Measurements from ENCODE around the gene MBD5.
"Not testable (repeated sequence)": the region's sequence is repeated elsewhere in the genome, so short reads cannot be mapped to it uniquely, and the experiment has no call there.

Gene MBD5

DNA sequence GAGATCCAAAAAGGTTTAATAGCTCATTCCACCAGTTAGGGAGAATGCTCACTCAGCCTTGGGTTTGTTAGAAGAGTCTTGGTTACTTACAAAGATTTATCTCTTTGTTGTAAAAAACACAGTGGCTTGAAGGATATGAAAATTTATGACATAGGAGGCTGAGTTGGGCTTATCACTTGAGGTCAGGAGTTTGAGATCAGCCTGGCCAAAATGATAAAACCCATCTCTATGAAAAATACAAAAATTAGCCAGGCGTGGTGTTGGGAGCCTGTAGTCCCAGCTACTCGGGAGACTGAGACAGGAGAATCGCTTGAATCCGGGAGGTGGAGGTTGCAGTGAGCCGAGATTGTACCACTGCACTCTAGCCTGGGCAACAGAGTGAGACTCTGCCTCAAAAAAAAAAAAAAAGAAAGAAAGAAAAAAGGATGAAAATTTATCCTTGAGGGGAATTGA lies 522.2 kb downstream of the MBD5 start:
- Mint-ChIP-seq H3K27me3 (peaks cover 14% of the 10 kb centered on the region), H3K4me1 (peaks cover 14% of the 10 kb centered on the region)
- not testable (repeated sequence) for H3K4me3 Mint-ChIP-seq; H3K36me3 Mint-ChIP-seq (ENCODE audit: insufficient read depth); ATAC-seq (replicated peaks; ENCODE audit: extremely low read depth, poor library complexity, severe bottlenecking); DNase-seq (ENCODE audit: low spot score in 2 of 2); H3K27ac Mint-ChIP-seq (ENCODE audit: low read depth); H3K9me3 Mint-ChIP-seq

DNA sequence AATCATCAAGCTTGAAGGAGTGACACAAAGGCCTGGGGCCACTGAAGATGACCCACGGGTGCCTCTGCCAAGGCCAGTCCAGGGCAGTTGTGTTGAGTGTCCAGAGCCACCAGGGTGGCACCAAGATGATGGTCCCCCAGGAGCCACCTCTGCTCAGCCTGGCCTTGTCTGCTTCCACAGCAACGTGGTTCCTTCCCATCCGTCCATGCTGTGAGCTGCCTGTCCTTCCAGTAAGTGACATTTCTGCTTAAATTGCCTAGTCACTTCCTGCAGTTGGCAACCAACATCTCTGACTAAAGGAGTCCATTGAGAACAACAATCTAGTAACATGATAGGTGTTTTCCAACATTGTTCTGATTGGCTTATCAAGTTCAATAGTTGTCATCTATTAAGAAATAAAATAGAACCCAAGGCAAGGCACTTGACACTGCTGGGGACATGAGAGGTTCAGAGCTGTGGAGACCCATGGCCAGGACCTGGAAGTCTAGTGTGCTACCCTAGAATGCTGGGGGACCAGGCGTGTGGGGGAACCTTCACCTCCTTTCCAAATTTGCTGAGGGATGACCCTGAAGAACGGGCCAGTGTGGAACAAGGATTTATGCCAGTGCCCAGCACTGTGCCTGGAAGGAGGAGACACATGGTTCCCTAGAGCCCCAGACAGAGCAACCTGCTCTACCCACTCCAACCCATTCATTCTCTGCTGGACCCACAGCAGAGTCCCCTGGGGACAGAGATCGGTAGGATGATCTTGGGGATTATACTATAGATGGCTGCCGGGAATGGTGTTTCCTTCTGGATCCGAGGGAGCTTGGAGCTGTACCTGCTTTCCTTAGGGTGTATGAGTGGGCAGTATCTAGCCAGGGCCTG lies 524.7 kb downstream of the MBD5 start:
- Mint-ChIP-seq H3K9me3 (no peaks in the 10 kb centered on the region), H3K27ac (ENCODE audit: low read depth) (no peak overlapping the region), H3K36me3 (ENCODE audit: insufficient read depth) (peaks cover 4% of the 10 kb centered on the region), H3K4me1 (peaks cover 11% of the 10 kb centered on the region), H3K27me3 (peaks cover 6% of the 10 kb centered on the region), H3K4me3 (no peak overlapping the region)
- DNase-seq (ENCODE audit: low spot score in 2 of 2) (no peak), ATAC-seq (replicated peaks; ENCODE audit: extremely low read depth, poor library complexity, severe bottlenecking) (no peak)

DNA sequence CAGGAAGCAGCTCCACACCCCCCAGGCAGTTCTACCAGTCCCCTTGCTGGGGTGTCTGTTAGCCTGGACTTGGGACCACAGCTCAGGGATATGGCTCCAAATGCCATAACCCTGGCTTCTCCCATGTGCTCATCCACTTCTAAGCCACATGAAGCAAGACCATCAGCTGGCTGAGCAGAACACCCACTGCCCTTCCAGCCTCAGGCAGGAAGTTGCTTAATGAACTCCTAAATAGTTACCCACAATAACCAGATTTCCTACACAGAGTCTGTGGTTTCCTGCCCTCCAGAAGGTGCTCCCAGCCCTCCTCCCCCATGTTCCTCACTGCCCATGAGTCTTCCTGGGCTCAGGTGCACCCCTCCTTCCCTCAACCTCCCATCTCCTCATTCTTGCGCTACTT lies 525.4 kb downstream of the MBD5 start:
- H3K36me3 Mint-ChIP-seq (ENCODE audit: insufficient read depth), result peaks cover 4% of the 10 kb centered on the region
- H3K27ac Mint-ChIP-seq (ENCODE audit: low read depth), result no peak overlapping the region
- no peak for DNase-seq (ENCODE audit: low spot score in 2 of 2)
- H3K4me1 Mint-ChIP-seq, result peaks cover 7% of the 10 kb centered on the region
- H3K27me3 Mint-ChIP-seq, result no peaks in the 10 kb centered on the region
- no peak for ATAC-seq (replicated peaks; ENCODE audit: extremely low read depth, poor library complexity, severe bottlenecking)
- no peaks in the 10 kb centered on the region for H3K9me3 Mint-ChIP-seq
- no peak overlapping the region for H3K4me3 Mint-ChIP-seq

DNA sequence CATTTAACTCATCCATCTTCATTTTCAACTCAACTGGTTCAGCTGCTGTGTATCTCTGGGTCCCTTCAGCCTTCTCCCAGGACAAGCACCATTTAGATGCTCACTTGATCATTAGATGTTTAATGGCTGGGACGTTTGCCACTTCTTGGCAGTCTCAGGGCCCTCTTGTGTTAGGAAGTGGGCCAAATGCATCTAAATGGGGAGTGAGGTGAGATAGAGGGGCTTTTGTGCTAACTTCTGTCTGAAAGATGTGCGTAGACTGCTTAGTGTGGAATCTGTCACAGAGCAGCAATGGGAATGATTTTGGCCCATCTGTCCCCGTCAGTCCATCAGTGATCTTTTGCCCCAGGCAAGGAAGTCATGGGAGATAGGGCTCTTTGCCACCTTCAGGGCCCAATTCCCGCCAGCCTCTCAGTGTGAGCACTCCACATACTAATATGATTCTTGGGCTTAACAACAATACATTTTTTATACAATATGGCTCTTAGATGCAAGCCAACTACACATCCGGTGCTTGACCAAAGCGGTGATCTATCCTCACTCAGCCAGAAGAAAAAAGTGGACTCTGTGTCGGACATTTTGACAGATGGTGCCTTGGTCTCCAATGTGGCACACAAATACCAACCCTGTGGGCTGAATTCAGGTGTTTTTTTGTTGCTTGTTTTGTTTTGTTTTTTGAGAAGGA lies 528.0 kb downstream of the MBD5 start:
- Mint-ChIP-seq H3K27ac (ENCODE audit: low read depth) (no peak overlapping the region), H3K9me3 (no peaks in the 10 kb centered on the region)
- ATAC-seq (replicated peaks; ENCODE audit: extremely low read depth, poor library complexity, severe bottlenecking), result no peak

DNA sequence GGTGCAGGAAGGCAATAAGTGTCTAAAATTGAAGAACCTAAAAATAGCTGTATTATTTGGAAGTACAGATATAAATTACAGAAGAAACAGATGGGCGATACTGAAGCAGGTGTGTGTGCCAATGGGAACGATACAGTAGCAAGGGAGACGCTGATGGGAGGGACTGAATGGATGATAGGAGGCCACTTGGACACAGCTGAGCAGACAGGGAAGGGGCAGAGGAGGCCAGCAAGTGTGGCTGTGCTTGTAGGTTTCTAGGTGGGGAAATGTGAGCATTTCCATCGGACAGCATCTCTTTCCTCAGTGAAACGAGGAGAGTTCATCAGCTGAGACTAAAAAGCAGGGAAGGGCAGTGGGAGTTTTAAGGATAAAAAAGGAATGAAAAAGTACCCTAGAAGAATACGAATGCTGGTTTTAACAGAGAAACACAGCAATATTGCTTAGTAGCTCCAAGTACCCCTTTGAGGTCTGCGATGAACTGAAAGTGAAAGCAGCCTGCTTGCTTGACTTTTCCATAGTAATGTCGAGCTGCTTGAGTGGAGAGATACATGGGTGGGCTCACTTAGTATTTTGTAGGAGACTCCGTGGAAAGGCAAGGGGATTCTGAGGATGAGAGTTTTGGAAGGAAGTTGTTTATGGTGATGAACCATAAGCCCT lies 531.9 kb downstream of the MBD5 start:
- Mint-ChIP-seq H3K4me1 (no peaks in the 10 kb centered on the region), H3K36me3 (ENCODE audit: insufficient read depth) (no peaks in the 10 kb centered on the region), H3K27ac (ENCODE audit: low read depth) (no peak overlapping the region), H3K4me3 (no peak overlapping the region), H3K27me3 (no peaks in the 10 kb centered on the region), H3K9me3 (no peaks in the 10 kb centered on the region)
- no peak for DNase-seq (ENCODE audit: low spot score in 2 of 2)
- peak; percentile 70 for ATAC-seq (replicated peaks; ENCODE audit: extremely low read depth, poor library complexity, severe bottlenecking)

More for the DNA sequence above, 528.0 kb downstream of the MBD5 start:
- no peak overlapping the region for H3K4me3 Mint-ChIP-seq
- no peak for DNase-seq (ENCODE audit: low spot score in 2 of 2)
- H3K36me3 Mint-ChIP-seq (ENCODE audit: insufficient read depth), result peaks cover 4% of the 10 kb centered on the region
- no peaks in the 10 kb centered on the region for H3K27me3 Mint-ChIP-seq
- peaks cover 7% of the 10 kb centered on the region for H3K4me1 Mint-ChIP-seq

DNA sequence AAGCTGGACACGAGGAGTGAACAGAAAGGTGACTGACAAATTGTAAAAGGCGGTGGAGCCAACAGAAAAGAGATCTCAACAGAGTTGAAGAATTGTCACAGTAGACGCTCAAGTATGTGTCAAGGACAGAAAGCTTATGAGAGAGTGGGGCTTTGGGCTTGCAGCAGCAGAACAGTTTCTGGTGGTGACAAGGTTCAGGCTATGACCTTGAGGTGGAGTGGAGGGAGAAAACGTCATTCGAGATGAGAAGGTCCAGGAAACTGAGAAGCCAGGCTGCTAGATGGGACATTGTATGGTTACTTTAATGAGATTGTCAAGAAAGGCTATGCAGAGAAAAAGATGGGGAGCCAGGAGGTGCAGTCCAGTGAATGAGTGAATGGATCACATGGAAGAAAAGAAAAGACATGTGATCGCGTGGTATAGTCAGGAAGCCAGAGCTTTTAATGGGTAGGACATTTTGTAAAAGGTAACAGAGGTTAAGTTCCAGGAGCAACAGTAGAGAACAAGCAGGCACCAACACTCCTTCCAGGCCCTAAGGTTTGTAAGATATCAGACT lies 532.5 kb downstream of the MBD5 start:
- H3K4me3 Mint-ChIP-seq, result no peak overlapping the region
- no peak overlapping the region for H3K27ac Mint-ChIP-seq (ENCODE audit: low read depth)
- H3K36me3 Mint-ChIP-seq (ENCODE audit: insufficient read depth), result no peaks in the 10 kb centered on the region
- ATAC-seq (replicated peaks; ENCODE audit: extremely low read depth, poor library complexity, severe bottlenecking), result peak; percentile 24
- peaks cover 3% of the 10 kb centered on the region for H3K9me3 Mint-ChIP-seq
- no peaks in the 10 kb centered on the region for H3K27me3 Mint-ChIP-seq
- no peaks in the 10 kb centered on the region for H3K4me1 Mint-ChIP-seq
- no peak for DNase-seq (ENCODE audit: low spot score in 2 of 2)

DNA sequence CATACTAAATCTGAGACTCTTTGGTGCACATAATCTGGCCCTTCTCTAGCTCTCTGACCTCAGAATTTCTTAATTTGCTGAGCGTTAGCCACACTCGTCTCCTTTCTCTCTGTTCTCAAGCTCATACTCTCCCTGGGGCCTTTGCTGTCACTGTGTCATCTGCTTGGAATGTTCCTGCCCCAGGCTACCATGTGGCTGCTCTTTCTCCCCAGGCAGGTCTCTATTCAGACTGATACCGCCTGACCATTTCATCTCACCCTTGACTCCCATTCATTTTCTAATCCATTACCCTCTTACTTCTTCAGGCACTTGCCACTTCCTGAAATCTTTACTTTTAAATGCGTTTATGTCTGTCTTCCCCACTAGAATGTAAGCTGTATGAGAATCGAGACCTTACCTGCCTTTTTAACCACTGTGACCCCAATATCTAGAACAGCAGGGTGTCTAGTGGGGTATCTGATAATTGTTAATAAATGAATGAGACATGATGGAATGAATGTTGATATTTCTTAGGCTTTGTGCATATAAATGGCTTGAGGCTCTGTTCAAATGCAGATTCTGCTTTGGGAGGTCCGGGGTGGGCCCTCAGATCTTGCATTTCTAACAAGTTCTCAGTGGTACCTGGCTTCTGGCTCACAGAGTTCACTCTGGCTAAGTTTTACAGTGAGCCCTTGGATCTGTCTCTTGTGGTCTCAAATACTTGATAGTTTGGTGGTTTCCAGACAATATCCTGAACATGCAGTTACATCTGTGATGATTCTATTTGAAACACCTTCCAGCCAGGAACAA lies 533.8 kb downstream of the MBD5 start:
- no peak for ATAC-seq (replicated peaks; ENCODE audit: extremely low read depth, poor library complexity, severe bottlenecking)
- Mint-ChIP-seq H3K36me3 (ENCODE audit: insufficient read depth) (no peaks in the 10 kb centered on the region), H3K27me3 (no peaks in the 10 kb centered on the region), H3K9me3 (peaks cover 5% of the 10 kb centered on the region), H3K27ac (ENCODE audit: low read depth) (no peak overlapping the region), H3K4me3 (no peak overlapping the region), H3K4me1 (no peaks in the 10 kb centered on the region)
- no peak for DNase-seq (ENCODE audit: low spot score in 2 of 2)

DNA sequence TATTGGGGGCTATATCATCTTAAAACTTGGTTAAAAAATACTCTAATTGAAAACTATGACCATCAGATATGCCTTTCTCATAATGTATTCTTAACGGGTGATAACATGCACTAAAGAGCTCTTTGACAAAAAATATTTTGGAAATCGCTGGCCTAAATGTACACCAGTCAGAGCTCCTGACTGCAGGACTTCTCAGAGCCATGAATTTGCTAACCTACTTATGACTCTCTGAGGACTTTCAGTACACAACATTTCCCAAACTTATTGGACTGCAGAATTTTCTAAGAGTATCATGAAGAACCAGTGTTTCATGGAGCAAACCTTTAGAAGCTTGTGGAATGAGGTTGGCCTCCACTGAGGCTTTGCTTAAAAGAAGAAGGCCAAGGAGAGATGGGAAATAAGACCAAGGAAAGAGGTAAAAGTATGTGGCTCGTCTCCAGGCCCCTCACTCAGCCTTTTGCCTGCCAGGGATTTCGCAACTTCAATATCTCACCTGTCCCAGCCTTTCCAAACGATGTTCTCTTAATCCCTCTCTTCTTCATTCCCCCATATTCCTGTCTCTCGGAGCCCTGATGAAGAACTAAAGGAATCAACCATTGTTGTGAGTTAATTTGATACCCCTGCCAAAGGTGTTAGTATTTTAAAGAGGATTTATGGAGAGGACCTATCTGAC lies 534.9 kb downstream of the MBD5 start:
- Mint-ChIP-seq H3K27me3 (no peaks in the 10 kb centered on the region), H3K4me1 (no peaks in the 10 kb centered on the region), H3K4me3 (no peak overlapping the region), H3K27ac (ENCODE audit: low read depth) (no peak overlapping the region), H3K9me3 (peaks cover 5% of the 10 kb centered on the region), H3K36me3 (ENCODE audit: insufficient read depth) (no peaks in the 10 kb centered on the region)
- no peak for DNase-seq (ENCODE audit: low spot score in 2 of 2)
- no peak for ATAC-seq (replicated peaks; ENCODE audit: extremely low read depth, poor library complexity, severe bottlenecking)

DNA sequence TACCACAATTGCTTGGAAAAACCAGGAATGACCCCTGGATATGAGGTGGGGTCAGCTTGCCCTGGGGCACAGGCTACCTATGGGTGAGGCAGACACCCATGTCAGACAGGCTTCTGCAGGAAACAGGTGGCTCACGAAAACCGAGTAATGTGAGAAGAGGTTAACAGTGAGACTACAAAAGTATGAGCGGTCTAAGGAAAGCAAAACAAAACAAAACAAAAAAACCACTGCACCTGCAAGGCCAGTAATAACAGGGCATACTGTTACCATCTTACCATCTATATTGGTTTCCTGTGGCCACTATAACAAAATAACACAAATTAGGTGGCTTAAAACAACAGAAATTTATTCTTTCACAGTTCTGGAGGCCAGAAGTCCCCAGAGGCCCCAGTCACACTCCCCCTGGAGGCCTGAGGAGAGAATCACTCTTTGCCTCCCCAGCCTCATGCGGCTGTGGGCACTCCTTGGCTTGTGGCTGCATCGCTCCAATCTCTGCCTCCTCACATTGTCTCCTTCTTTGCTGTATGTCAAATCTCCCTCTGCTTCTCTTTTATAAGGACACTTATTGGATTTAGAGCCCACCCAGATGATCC lies 537.0 kb downstream of the MBD5 start:
- H3K4me1 Mint-ChIP-seq, result no peaks in the 10 kb centered on the region
- DNase-seq (ENCODE audit: low spot score in 2 of 2) (no peak), ATAC-seq (replicated peaks; ENCODE audit: extremely low read depth, poor library complexity, severe bottlenecking) (no peak)
- no peak overlapping the region for H3K4me3 Mint-ChIP-seq
- no peak overlapping the region for H3K27ac Mint-ChIP-seq (ENCODE audit: low read depth)
- no peaks in the 10 kb centered on the region for H3K27me3 Mint-ChIP-seq
- no peaks in the 10 kb centered on the region for H3K36me3 Mint-ChIP-seq (ENCODE audit: insufficient read depth)
- H3K9me3 Mint-ChIP-seq, result peaks cover 5% of the 10 kb centered on the region

DNA sequence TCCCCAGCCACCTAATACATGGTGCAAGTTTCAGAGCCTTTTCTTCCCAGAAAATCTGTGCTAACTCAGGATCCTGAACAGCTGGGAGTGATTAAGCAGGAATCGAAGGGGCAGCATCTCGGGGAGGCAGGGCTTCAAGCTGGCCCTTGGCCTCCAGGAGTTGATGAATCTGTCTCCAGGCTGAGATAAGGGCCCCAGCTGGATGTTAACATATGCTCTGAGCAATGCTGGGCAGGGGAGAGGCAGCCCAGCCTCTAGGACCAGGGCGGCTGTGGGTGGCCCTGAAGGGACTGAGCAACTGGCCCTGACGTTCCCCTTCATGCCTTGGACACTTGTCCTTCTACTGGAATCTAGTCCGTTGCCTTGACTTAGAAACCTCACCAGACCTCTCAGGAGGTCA lies 539.6 kb downstream of the MBD5 start:
- DNase-seq (ENCODE audit: low spot score in 2 of 2) (no peak), ATAC-seq (replicated peaks; ENCODE audit: extremely low read depth, poor library complexity, severe bottlenecking) (no peak)
- no peaks in the 10 kb centered on the region for H3K36me3 Mint-ChIP-seq (ENCODE audit: insufficient read depth)
- H3K27ac Mint-ChIP-seq (ENCODE audit: low read depth), result no peak overlapping the region
- peaks cover 5% of the 10 kb centered on the region for H3K9me3 Mint-ChIP-seq
- H3K4me1 Mint-ChIP-seq, result no peaks in the 10 kb centered on the region
- no peak overlapping the region for H3K4me3 Mint-ChIP-seq
- H3K27me3 Mint-ChIP-seq, result no peaks in the 10 kb centered on the region

DNA sequence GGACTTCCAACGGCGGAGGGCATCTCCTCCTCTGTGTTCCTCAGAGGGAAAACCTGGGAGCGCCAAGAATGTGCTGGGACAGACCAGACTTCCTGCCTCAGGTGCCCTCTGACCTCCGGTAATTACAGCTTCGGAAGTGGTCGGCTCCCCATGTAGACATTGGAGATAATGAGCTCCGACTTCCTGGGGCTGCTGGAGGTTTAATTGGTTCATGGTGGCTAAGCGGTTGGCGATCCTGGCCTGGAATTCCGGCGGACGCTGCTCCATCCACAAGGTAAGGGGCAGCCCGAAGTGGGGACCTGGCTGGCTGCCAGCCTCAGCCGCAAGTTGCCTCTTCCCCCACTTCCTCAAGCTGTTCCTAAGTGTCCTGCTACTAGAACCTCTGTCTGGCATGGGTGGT lies 540.5 kb downstream of the MBD5 start:
- Mint-ChIP-seq H3K9me3 (peaks cover 5% of the 10 kb centered on the region), H3K27me3 (no peaks in the 10 kb centered on the region), H3K4me3 (no peak overlapping the region), H3K27ac (ENCODE audit: low read depth) (no peak overlapping the region), H3K4me1 (no peaks in the 10 kb centered on the region), H3K36me3 (ENCODE audit: insufficient read depth) (no peaks in the 10 kb centered on the region)
- ATAC-seq (replicated peaks; ENCODE audit: extremely low read depth, poor library complexity, severe bottlenecking) (no peak), DNase-seq (ENCODE audit: low spot score in 2 of 2) (no peak)

All from central memory CD8-positive, alpha-beta T cell (primary cell).